GM19324 (cell line): ENCODE measurements around the gene RILPL1.
"Not testable (repeated sequence)": the region's sequence is repeated elsewhere in the genome, so short reads cannot be mapped to it uniquely, and the experiment has no call there.

ENCODE experiments used
- ATAC-seq: cut with Tn5 transposase; IDR thresholded peaks from one replicate; pipeline ENCODE4 v1.9.1; 2021; ENCODE audit warnings: mild to moderate bottlenecking, moderate library complexity; ENCODE audit not compliant: unreplicated experiment, low FRiP score

Gene RILPL1, protein sequence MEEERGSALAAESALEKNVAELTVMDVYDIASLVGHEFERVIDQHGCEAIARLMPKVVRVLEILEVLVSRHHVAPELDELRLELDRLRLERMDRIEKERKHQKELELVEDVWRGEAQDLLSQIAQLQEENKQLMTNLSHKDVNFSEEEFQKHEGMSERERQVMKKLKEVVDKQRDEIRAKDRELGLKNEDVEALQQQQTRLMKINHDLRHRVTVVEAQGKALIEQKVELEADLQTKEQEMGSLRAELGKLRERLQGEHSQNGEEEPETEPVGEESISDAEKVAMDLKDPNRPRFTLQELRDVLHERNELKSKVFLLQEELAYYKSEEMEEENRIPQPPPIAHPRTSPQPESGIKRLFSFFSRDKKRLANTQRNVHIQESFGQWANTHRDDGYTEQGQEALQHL

DNA sequence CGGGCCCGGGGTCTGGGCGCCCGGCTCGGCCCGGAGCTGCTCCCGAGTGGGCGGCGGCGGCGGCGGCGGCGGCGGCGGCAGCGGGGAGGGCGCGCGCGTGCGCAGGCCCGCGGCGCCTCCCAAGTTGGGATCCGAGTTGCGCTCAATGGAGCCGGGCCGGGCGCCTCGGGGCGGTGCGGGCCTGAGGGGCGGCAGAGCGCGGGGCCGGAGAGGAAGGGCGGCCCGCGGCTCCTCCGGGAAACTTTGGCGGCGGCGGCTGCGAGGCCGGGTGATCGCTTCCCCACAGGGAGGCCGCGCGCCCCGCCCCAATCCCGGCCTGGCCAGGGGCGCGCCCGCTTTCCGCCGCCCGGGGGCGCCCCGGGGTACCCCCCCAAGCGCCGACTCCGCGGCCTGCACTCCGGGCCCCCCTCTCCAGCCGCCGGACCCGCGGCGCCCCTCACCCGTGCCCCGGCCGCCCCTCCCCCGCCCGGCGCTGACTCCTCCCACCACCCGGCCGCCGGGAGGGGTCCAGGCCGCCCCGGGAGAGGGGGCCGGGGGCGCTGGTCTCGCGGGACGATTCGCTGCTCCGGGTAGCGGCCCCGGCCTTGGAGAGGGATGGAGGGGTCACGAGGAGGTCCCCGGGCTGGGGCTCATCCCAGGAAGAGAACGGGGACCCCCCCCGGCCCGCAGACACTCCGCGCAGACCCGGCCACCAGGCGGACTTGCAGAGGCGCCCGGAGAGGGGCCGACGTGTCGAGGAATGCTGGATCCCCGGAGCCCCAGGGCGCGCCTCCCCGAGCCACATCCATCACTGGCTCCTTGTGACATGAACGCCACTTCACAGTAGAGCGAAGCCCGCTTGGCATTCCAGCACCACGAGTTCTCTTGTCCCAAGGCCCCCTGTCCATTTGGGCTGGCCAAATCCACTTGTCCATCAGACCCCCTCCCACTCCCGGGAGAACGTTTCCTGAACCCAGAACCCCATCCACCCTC, at the start of gene RILPL1:
RILPL1 (minus strand) TSS at position 48 of the 972 bp plus-strand sequence. CDS start 237 bp downstream, outside the sequence.
- ATAC-seq = no peak

DNA sequence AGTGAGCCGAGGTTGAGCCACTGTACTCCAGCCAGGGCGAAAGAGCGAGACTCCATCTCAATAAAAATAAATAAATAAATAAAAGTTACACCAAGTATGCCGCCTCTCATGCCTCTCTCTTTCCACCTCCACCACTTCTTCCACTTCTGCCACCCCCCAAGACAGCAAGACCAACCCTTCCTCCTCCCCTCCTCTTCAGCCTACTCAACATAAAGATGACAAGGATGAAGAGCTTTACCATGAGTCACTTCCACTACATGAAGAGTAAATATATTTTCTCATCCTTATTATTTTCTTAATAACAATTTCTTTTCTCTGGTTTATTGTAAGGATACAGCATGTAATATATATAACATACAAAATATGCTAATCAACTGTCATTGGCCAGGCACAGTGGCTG, 47.3 kb upstream of the RILPL1 start:
- no peak for ATAC-seq

DNA sequence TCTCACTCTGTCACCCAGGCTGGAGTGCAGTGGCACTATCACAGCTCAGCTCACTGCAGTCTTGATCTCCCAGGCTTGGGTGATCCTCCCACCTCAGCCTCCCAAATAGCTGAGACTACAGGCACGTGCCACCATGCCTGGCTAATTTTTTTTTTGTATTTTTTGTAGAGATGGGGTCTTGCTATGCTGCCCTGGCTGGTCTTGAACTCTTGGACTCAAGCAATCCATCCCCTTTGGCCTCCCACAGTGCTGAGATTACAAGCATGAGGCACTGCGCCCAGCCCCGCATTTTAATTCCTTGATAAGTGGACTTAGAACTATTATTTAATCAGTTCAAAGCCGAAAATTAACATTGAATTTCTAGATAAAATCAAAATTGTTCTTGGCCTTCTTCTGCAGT, 45.3 kb upstream of the RILPL1 start:
- not testable (repeated sequence) for ATAC-seq

DNA sequence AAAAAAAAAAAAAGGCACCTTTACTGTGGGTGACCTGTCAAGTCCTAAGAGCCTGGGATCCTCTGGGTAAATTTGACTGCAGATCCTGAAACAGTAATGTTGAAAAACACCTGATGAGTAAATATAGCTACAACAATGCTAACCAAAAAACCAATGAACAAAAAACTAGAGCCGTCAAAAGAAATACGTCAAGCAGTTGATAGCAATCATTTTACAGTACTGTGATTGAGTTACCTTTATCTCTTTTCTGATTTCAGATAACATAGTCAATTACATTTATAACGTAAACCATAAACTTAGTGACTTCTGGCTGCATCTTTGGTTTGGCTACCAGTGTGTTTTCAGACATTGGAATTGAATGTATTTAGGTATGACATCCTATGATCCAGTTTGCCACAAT, 44.7 kb upstream of the RILPL1 start:
- no peak for ATAC-seq

DNA sequence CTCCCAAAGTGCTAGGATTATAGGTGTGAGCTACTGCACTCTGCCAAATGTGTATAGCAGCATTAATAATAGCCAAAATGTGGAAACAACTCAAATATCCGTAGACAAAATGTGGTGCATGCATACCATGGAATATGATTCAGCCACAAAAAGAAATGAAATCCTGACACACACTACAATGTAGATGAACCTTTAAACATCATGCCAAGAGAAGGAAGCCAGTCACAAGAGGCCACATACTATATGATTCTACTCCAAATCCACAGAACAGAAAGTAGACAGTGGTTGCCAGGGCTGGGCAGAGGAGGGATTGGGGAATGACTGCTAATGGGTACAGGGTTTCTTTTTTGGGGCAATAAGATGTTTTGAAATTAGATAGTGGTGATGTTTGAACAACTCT, 43.1 kb upstream of the RILPL1 start:
- no peak for ATAC-seq

DNA sequence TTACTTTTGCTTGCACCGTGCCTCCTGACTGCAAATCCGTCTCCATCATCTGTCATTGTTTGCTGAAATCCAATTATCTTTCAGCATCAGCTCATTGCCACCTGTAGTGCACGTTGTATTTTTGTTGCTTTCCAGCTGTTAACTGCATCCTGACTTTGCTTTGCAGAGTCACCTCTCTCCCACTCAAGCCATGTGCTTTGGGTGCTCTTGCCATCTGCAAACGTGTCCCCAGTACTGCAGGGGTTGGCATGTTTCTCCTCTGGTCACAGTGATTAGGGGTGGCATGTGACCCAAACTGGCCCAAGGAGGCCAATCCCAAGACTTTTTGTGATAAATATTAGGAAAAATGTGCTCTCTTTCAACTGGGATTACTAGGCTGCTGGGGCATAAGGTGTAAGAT, 40.4 kb upstream of the RILPL1 start:
- no peak for ATAC-seq

DNA sequence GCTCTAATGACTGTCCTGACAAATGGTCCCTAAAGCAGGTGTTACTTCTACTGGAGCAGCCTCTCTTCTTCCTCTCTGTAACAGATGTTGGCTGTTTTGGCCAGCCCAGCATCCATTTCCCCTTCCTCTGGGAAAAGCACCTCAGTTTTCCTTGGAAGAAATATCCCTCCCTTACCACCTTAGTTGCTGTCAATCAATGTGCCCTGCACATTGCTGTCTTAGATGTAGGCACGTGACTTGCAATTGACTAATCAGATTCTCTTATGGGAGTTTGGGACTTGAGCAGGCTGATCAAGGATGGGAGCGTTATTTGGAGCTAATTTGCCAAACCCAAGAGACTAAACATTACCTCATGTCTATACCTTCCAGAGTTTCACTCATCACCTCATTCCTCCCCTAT, 38.9 kb upstream of the RILPL1 start:
- ATAC-seq = no peak

DNA sequence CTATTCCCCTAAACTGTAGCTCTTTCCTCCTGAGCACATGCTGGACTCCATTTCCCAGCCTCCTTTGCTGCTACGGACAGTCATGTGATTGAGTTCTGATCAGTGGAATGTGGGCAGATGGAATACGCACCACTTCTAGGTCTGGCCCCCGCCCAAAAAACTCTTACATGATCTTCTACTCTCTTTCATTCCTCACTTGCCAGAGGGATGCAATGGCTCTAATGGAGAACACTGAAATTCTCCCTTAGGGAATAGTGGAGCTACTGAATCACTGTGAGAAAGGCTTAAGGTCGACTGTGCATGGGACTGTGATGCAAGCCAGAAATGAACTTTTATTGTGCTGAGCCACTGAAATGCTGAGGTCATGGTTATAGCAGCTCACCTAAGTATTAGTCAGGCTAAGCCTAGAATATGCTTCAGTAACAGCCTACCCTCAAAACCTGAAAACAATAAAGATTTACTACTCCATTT, 37.9 kb upstream of the RILPL1 start:
- no peak for ATAC-seq

DNA sequence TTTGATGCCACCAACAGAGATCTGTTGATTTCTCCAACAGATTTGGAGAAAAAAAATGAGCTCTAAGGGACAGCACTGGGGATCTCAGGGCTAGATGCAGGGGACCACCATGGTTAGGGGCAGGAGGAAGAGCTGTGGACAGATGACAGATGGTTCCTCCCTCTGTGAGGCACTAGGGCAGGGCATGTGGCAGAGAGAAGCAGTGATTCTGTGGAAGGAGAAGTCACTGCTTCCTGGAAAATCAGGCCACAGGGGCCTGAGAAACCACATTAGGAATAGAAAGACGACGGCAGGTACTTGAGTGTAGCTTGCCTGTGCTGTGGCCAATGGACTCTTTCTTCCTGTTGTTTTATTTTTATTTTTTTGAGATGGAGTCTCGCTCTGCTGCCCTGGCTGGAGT, 25.9 kb upstream of the RILPL1 start:
- ATAC-seq = no peak

DNA sequence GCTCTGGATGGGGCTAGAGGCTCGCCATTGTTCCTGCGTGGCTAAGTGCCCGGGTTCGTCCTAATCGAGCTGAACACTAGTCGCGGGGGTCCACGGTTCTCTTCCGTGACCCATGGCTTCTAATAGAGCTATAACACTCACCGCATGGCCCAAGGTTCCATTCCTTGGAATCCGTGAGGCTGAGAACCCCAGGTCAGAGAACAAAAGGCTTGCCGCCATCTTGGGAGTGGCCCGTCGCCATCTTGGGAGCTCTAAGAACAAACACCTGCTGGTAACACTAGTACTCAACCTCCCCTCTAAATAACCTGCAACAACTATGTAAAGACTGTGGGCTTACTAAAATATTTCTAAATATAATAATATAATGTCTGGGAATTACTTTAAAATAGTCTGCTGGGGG, 25.0 kb upstream of the RILPL1 start:
- not testable (repeated sequence) for ATAC-seq

DNA sequence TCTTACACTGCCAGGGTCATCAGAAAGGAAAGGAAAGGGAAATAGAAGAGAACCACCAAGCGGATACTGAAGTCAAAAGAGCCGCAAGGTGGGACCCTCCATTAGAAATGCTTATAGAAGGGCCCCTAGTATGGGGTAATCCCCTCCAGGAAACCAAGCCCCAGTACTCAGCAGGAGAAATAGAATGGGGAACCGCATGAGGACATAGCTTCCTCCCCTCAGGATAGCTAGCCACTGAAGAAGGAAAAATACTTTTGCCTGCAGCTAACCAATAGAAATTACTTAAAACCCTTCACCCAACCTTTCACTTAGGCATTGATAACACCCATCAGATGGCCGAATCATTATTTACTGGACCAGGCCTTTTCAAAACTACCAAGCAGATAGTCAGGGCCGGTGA, 21.3 kb upstream of the RILPL1 start:
- not testable (repeated sequence) for ATAC-seq

DNA sequence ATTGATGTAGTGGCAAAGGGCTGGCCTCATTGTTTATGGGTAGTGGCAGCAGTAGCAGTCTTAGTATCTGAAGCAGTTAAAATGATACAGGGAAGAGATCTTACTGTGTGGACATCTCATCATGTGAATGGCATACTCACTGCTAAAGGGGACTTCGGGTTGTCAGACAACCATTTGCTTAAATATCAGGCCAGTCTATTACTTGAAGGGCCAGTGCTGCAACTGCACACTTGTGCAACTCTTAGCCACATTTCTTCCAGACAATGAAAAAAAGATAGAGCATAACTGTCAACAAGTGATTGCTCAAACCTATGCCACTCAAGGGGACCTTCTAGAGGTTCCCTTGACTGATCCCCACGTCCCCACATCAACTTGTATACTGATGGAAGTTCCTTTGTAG, 20.6 kb upstream of the RILPL1 start:
- not testable (repeated sequence) for ATAC-seq

DNA sequence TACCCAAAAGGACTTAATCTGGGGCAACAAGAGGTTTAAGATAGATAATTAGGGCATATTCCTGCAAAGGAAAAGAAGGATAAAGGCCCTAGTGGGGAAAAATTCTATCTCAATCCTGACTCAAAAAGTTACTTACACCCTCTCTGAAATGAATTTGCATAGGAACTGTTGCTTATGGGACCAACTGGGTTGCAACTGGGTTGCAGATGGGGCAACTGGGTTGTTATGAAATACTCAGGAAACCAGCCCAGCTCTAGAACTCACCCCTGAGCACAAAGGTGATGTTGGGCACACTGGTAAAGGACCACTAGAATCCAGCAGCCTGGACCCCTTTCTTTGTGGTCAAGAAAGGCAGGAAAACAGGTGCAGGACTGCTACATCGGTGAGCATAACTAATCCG, 17.2 kb upstream of the RILPL1 start:
- ATAC-seq = no peak

DNA sequence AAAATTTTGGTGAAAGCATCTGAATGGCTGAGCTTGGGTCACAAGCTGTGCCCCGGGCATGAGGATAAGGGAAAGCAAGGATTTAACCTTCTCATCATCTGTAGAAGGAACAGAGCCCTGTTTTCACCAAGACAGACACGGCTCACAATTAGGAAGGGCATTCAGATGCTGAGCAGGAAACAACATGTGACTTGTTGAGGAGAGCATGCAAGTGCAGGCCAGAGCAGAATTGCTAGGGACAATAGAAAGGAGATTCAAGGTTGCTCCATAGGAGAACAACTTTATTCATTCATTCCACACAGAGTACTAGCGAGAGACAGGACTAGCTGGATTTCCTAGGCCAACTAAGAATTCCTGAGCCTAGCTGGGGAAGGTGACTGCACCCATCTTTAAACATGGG, 14.6 kb upstream of the RILPL1 start:
- ATAC-seq = no peak

DNA sequence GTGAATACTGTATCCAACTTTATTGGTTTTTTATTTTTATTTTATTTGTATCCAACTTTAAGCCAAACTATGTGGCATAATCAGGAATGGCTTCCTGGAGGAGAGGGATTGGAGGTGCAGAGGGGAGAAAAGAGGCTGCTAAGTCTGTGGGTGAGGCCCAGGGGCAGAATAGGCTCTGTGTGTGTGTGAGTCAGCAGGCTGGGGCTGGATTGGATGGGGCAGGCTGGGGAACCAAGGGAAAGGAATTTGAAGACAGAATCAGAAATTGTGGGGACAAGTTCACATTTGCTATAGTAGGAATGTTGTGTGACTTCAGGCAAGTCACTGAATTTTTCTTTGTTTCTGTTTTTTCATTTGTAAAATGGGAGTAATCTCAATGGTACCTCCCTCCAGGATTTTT, 12.8 kb upstream of the RILPL1 start:
- ATAC-seq = no peak

DNA sequence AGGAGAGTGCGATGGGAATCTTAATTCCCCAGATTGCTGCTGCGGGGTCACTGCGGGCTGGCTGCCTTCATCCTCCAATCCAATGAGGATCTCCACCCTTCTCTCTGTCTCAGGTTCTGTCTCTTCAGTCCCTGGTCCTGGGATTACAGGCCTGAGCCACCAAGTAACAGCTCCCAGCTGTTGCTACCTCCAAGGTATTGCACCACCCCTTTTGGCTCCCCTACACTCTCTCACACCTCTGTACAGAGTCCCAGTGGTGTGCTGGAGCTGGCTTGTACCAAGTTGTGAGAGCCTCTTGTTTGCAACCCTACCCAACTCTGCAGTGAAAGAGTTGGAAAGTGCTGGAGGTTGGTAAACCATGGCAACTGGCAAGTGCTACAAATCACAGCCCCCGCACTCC, 10.0 kb upstream of the RILPL1 start:
- ATAC-seq = no peak

DNA sequence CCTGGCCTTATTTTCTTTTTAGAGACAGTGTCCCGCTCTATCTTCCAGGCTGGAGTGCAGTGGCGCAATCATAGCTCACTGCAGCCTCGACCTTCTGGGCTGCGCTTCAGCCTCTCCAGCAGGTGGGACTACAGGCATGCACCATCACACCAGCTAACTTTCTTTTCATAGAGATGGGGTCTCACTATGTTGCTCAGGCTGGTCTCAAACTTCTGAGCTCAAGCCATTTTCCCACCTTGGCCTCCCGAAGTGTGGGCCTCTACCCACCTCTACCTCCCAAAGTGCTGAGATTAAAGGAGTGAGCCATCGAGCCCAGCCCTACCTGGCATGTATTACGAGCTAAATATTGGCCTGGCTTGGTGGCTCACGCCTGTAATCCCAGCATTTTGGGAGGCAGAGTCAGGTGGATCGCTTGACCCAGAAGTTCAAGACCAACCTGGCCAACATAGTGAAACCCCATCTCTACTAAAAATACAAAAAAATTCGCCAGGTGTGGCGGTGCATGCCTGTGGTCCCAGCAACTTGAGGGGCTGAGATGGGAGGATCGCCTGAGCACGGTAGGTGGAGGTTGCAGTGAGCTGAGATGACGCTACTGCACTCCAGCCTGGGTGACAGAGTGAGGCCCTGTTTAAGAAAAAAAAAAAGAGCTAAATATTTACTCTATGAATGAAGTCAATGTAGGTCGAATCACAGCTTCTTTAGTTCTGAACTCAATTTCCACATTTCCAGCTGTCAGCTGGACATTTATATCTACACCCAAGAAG, 7.6 kb upstream of the RILPL1 start:
- no peak for ATAC-seq

DNA sequence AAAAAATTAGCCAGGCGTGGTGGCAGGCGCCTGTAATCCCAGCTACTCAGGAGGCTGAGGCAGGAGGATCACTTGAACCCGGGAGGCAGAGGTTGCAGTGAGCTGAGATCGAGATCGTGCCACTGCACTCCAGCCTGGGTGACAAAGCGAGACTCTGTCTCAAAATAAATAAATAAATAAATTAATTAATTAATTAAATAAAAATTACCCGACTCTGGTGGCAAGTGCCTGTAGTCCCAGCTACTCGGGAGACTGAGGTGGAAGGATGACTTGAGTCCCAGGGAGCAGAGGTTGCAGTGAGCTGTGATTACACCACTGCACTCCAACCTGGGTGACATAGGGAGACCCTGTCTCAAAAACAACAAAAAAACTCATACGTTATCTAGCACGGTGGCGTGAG, 2.4 kb upstream of the RILPL1 start:
- not testable (repeated sequence) for ATAC-seq

DNA sequence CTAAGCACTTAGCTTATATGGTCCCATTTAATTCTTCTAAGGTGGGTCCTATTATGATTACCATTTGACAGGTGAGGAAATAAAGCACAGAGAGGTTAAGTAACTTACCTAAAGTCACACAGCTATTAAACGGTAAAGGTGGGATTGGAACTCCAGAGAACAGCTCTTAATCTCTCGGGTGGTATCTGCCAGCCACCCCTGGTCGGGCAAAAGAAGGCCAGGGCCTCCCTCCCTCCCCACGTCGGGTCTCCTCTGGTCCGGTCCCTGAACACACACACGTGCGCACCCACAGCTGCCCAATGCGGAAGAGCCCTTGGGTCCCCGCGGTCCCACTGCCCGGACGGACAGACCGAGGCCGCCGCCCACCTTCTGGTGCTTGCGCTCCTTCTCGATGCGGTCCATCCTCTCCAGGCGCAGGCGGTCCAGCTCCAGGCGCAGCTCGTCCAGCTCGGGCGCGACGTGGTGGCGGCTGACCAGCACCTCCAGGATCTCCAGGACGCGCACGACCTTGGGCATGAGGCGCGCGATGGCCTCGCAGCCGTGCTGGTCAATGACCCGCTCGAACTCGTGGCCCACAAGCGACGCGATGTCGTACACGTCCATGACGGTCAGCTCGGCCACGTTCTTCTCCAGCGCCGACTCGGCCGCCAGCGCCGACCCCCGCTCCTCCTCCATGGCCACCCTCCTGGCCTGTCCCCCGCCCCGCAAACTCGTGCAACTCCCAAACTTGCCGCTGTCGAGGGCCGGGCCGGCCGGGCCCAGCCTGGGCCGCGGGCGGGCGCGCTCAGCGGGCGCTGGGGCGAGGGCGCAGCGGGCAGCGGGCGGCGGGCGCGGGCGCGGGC, 490 bp downstream of the RILPL1 start:
- ATAC-seq = no peak

DNA sequence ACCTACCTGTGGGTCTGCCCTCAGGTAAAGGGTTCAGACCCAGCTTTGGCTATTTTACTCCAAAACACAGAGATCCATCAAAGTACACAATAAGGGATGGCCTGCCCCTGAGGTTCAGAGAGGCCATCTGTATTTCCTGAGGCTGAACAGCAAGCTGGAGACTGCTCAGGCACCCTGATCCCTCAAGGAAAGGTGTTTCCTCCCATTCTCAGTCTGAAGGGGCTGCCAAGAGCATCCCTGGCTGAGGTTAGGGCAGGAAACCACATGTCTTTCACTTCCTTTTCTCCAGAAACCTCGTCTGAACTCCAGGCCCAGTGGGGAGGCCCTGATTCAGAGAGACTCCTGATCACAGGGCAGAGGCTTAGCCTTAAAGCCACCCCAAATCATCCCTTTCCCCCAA, 1.5 kb downstream of the RILPL1 start:
- ATAC-seq = no peak
